HEK293 (cell line): ENCODE data around the gene BLOC1S6.
A peak's percentile ranks its signal among the peaks of the same experiment; 100 is the strongest.

Experiments used
- BCL11A ChIP-seq: fragments of 450-650 bp; formaldehyde crosslinking; IDR thresholded peaks from 2 replicates; pipeline ENCODE4 v1.5.1; 2016; ENCODE audit warnings: low read depth, missing biosample characterization, missing genetic modification characterization
- EGR2 ChIP-seq: fragments of 450-650 bp; formaldehyde crosslinking; IDR thresholded peaks from 2 replicates; pipeline ENCODE4 v1.5.1; 2016; ENCODE audit warnings: low read depth, missing biosample characterization, missing genetic modification characterization
- ELK4 ChIP-seq: IDR thresholded peaks from 2 replicates; pipeline ENCODE4 v1.6.1; 2011; ENCODE audit warnings: mild to moderate bottlenecking, low read depth, low read length, borderline replicate concordance
- GFI1B ChIP-seq: fragments of 450-650 bp; formaldehyde crosslinking; IDR thresholded peaks from 2 replicates; pipeline ENCODE4 v1.5.1; 2016; ENCODE audit warnings: missing biosample characterization, missing genetic modification characterization
- GLI2 ChIP-seq: fragments of 450-650 bp; formaldehyde crosslinking; IDR thresholded peaks from 2 replicates; pipeline ENCODE4; 2017; ENCODE audit warnings: missing biosample characterization, missing genetic modification characterization, low read depth, borderline replicate concordance
- HOXD13 ChIP-seq: sonication (generic); formaldehyde crosslinking; IDR thresholded peaks from 2 replicates; pipeline ENCODE4 v1.8.0; 2022; ENCODE audit warnings: missing genetic modification reagents, borderline replicate concordance
- PRDM4 ChIP-seq: fragments of 450-650 bp; formaldehyde crosslinking; IDR thresholded peaks from 2 replicates; pipeline ENCODE4 v1.5.1; 2017; ENCODE audit warnings: missing biosample characterization, missing genetic modification characterization
- TRIM28 ChIP-seq: IDR thresholded peaks from 2 replicates; pipeline ENCODE4 v1.6.1; 2011; ENCODE audit warnings: low read length, control low read depth, borderline replicate concordance
- YY2 ChIP-seq: fragments of 450-650 bp; formaldehyde crosslinking; IDR thresholded peaks from 2 replicates; pipeline ENCODE4 v1.5.1; 2016; ENCODE audit warnings: missing biosample characterization, missing genetic modification characterization
- ZBTB10 ChIP-seq: fragments of 450-650 bp; formaldehyde crosslinking; IDR thresholded peaks from 2 replicates; pipeline ENCODE4 v1.5.1; 2016; ENCODE audit warnings: missing biosample characterization, missing genetic modification characterization
- ZBTB49 ChIP-seq: fragments of 450-650 bp; formaldehyde crosslinking; IDR thresholded peaks from 2 replicates; pipeline ENCODE4 v1.5.1; 2016; ENCODE audit warnings: missing biosample characterization, missing genetic modification characterization, low read depth
- ZBTB6 ChIP-seq: fragments of 450-650 bp; formaldehyde crosslinking; IDR thresholded peaks from 2 replicates; pipeline ENCODE4 v1.5.1; 2017; ENCODE audit warnings: missing biosample characterization, missing genetic modification characterization
- ZEB2 ChIP-seq: fragments of 450-650 bp; formaldehyde crosslinking; IDR thresholded peaks from 2 replicates; pipeline ENCODE4 v1.5.1; 2016; ENCODE audit warnings: missing biosample characterization, missing genetic modification characterization
- ZNF10 ChIP-seq: fragments of 450-650 bp; formaldehyde crosslinking; IDR thresholded peaks from 2 replicates; pipeline ENCODE4 v1.5.1; 2017; ENCODE audit warnings: missing biosample characterization, missing genetic modification characterization
- ZNF114 ChIP-seq: fragments of 450-650 bp; formaldehyde crosslinking; IDR thresholded peaks from 2 replicates; pipeline ENCODE4 v1.5.0; 2017; ENCODE audit warnings: missing biosample characterization, missing genetic modification characterization
- ZNF133 ChIP-seq: fragments of 450-650 bp; formaldehyde crosslinking; IDR thresholded peaks from 2 replicates; pipeline ENCODE4 v1.5.1; 2016; ENCODE audit warnings: missing biosample characterization, missing genetic modification characterization
- ZNF19 ChIP-seq: fragments of 450-650 bp; formaldehyde crosslinking; IDR thresholded peaks from 2 replicates; pipeline ENCODE4; 2016; ENCODE audit warnings: missing biosample characterization, missing genetic modification characterization, low read depth
- ZNF239 ChIP-seq: fragments of 450-650 bp; formaldehyde crosslinking; IDR thresholded peaks from 2 replicates; pipeline ENCODE4 v1.5.1; 2016; ENCODE audit warnings: missing biosample characterization, missing genetic modification characterization
- ZNF292 ChIP-seq: fragments of 450-650 bp; formaldehyde crosslinking; IDR thresholded peaks from 2 replicates; pipeline ENCODE4 v1.5.1; 2016; ENCODE audit warnings: low read depth, missing biosample characterization, missing genetic modification characterization, borderline replicate concordance
- ZNF48 ChIP-seq: fragments of 450-650 bp; formaldehyde crosslinking; IDR thresholded peaks from 2 replicates; pipeline ENCODE4 v1.5.1; 2016; ENCODE audit warnings: missing biosample characterization, missing genetic modification characterization
- ZNF555 ChIP-seq: fragments of 450-650 bp; formaldehyde crosslinking; conservative IDR thresholded peaks from 2 replicates; pipeline ENCODE4 v1.5.1; 2017; ENCODE audit warnings: missing biosample characterization, mild to moderate bottlenecking, missing genetic modification characterization, inconsistent platforms
- ZNF610 ChIP-seq: fragments of 450-650 bp; formaldehyde crosslinking; IDR thresholded peaks from 2 replicates; pipeline ENCODE4 v1.5.1; 2016; ENCODE audit warnings: missing biosample characterization, missing genetic modification characterization, borderline replicate concordance
- ZNF629 ChIP-seq: fragments of 450-650 bp; formaldehyde crosslinking; IDR thresholded peaks from 2 replicates; pipeline ENCODE4 v1.5.1; 2017; ENCODE audit warnings: missing biosample characterization, missing genetic modification characterization
- ZNF660 ChIP-seq: fragments of 450-650 bp; IDR thresholded peaks from 2 replicates; pipeline ENCODE4 v1.5.1; 2018; ENCODE audit warnings: missing biosample characterization, mild to moderate bottlenecking, missing genetic modification characterization
- ZNF664 ChIP-seq: fragments of 450-650 bp; formaldehyde crosslinking; IDR thresholded peaks from 2 replicates; pipeline ENCODE4 v1.5.1; 2016; ENCODE audit warnings: missing biosample characterization, missing genetic modification characterization
- ZNF704 ChIP-seq: fragments of 450-650 bp; formaldehyde crosslinking; IDR thresholded peaks from 2 replicates; pipeline ENCODE4 v1.5.1; 2016; ENCODE audit warnings: missing biosample characterization, missing genetic modification characterization
- ZNF747 ChIP-seq: fragments of 450-650 bp; formaldehyde crosslinking; IDR thresholded peaks from 2 replicates; pipeline ENCODE4 v1.5.1; 2016; ENCODE audit warnings: missing biosample characterization, missing genetic modification characterization
- ZNF785 ChIP-seq: fragments of 450-650 bp; formaldehyde crosslinking; IDR thresholded peaks from 2 replicates; pipeline ENCODE4 v1.5.1; 2016; ENCODE audit warnings: missing biosample characterization, missing genetic modification characterization
- ZNF791 ChIP-seq: fragments of 450-650 bp; formaldehyde crosslinking; IDR thresholded peaks from 2 replicates; pipeline ENCODE4 v1.5.1; 2016; ENCODE audit warnings: missing biosample characterization, missing genetic modification characterization
- ZNF830 ChIP-seq: fragments of 450-650 bp; IDR thresholded peaks from 2 replicates; pipeline ENCODE4 v1.5.0; 2018; ENCODE audit warnings: missing biosample characterization, missing genetic modification characterization, low read depth, mild to moderate bottlenecking, moderate library complexity

Gene BLOC1S6

GRCh38 chr15:45634432-45635190 is 47.4 kb downstream of the BLOC1S6 start, which contains the start of gene SQOR (continued):
- TF ChIP-seq TRIM28 = no peak
- TF ChIP-seq ZNF791 (tag by site-specific recombination) = no peak
- TF ChIP-seq ZEB2 (tag by site-specific recombination) = peak; percentile 54; the same call in 1 of the 2 replicates
- no peak for TF ChIP-seq ZNF704 (tag by site-specific recombination)
- no peak for TF ChIP-seq YY2 (tag by site-specific recombination)
- TF ChIP-seq ZNF10 = no peak
- peak; percentile 40 for TF ChIP-seq EGR2 (tag by site-specific recombination)
- no peak for TF ChIP-seq ZNF610 (tag by site-specific recombination)
- no peak for TF ChIP-seq ZNF747 (tag by site-specific recombination)
- TF ChIP-seq ZNF239 (tag by site-specific recombination) = 0 out of 2 replicates have a peak, but pooled peaks have one; percentile 74
- 0 out of 2 replicates have a peak, but pooled peaks have one; percentile 38 for TF ChIP-seq ZNF629
- no peak for TF ChIP-seq ZNF133 (tag by site-specific recombination)
- TF ChIP-seq ZNF292 (tag by site-specific recombination) = no peak
- no peak for TF ChIP-seq ZNF48 (tag by site-specific recombination)
- no peak for TF ChIP-seq PRDM4 (tag by site-specific recombination)
- no peak for TF ChIP-seq ZNF660 (tag by site-specific recombination)
- TF ChIP-seq ELK4 = no peak
- no peak for TF ChIP-seq BCL11A (tag by site-specific recombination)
- TF ChIP-seq ZNF785 (tag by site-specific recombination) = no peak
- no peak for TF ChIP-seq GLI2 (tag by site-specific recombination)
- no peak for TF ChIP-seq ZBTB49 (tag by site-specific recombination)
- no peak for TF ChIP-seq GFI1B (tag by site-specific recombination)
- TF ChIP-seq ZBTB10 (tag by site-specific recombination) = no peak
- TF ChIP-seq ZNF555 (tag by site-specific recombination) = no peak
- TF ChIP-seq ZBTB6 (tag by site-specific recombination) = no peak
- TF ChIP-seq HOXD13 (CRISPR knock-in tag) = no peak
- TF ChIP-seq ZNF114 (tag by site-specific recombination) = no peak
- TF ChIP-seq ZNF830 (tag by site-specific recombination) = no peak
- TF ChIP-seq ZNF19 (tag by site-specific recombination) = no peak
- no peak for TF ChIP-seq ZNF664 (tag by site-specific recombination)
